Measurements from ENCODE around the gene SLAMF9.

GRCh38 chr1:159931795-159932173 is 22.3 kb downstream of the SLAMF9 start:
- no peak for TF ChIP-seq CTCF (IDR thresholded peaks at IDR 0.05)
- no peak for TF ChIP-seq REST (IDR thresholded peaks at IDR 0.05; ENCODE audit: insufficient read depth in 1 of 2, low read depth in 2 of 2, low read length in 1 of 2)
- TF ChIP-seq SIN3A (IDR thresholded peaks at IDR 0.05; ENCODE audit: borderline replicate concordance, insufficient read depth, low read depth, low read length): no peak
- no peak for TF ChIP-seq POLR2AphosphoS5 (IDR thresholded peaks at IDR 0.05; ENCODE audit: low read depth, low read length)
- TF ChIP-seq TCF7L2 (IDR thresholded peaks at IDR 0.05; ENCODE audit: low read depth, low read length): no peak
